Activated T-cell treated with anti-CD3 and anti-CD28 coated beads for 24 hours (primary cell): Measurements from ENCODE around the gene SMC4.

Experiments used
- DNase-seq: peaks from one replicate; pipeline ENCODE4 v3.0.0-alpha.2; 2020; ENCODE audit warnings: low read depth

SMC4 gene

DNA sequence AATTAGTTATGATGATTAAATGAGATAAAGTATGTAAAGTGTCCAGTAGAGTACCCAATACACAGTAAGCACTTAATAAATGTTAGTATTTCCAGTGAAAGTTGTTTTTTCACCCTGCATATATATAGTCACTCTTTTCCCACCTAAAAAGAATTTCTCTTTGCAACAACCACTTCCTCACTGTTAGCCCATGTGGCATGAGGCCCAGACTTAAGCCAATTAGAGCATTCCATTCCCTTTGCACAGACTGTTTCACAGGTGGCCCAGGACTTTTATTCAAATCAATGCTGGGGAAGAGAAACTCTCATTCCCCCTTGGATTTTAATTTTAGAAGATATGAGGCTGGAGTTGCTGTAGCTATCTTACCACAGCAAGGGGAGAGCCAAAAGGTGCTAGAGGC is 4.2 kb upstream of the SMC4 start:
- DNase-seq, result no peak

GRCh38 chr3:160398820-160399124 is 678 bp upstream of the SMC4 start:
- DNase-seq, result no peak

GRCh38 chr3:160400030-160400701 is 716 bp downstream of the SMC4 start:
- DNase-seq, result peak; percentile 23

GRCh38 chr3:160400702-160401150 is 1.3 kb downstream of the SMC4 start:
- DNase-seq, result peak; percentile 4

DNA sequence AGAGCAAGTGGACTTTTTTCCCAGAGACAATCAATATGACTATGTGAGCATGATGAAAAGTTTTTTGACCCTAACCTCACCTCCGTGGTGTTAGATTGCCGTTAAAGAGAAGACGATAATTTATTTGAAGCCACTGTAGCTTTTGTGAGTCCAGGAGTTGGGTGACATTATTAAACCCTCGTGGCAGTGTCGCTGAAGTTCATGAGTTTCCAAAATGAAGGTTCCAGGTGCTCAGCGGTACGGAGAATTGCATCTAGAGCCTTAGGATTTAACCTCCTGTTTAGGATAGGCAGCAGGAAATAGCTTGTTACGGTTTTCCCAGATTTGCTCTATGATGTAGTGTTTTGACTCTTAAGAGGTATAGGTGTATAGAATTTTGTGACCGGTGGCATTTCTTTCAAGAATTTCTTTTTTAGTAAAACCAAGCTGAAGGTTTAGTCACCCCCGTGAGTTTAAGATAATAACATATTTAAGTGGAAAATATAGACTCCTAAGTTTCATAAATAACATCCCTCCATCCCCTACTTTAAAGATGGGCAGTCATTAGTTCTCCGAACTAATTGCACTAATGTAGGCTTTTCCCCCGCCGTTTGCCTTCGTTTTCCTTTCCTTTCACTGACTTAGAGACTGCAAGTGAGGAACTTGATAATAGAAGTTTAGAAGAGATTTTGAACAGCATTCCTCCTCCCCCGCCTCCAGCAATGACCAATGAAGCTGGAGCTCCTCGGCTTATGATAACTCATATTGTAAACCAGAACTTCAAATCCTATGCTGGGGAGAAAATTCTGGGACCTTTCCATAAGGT is 2.0 kb downstream of the SMC4 start:
- no peak for DNase-seq

- no peak for DNase-seq
Measured at GRCh38 chr3:160402221-160403027, 3.0 kb downstream of the SMC4 start.

DNA sequence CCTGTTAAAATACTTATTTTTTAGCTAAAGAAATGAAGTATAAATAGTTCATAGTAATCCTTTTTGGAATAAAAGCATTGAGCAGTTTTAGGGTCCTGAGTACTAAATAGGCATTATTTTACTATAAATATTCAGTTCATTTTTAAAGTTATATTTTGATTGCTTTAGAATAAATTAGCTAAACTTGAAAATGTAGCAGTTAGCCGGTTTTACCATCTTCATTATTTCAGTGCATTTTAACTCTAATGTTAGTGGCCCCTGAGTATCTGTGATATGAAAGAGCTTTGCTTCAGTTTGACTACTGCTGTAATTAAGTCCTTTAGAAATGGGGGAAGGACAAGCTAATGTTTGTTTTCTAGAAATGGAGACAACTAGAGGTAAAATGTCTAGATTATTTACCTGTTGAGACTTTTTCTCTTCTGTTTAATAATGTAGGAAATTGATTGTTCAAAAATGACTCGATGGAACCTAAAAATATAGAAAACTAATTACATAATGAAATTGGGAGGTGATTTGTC is 3.6 kb downstream of the SMC4 start:
- DNase-seq, result no peak

- DNase-seq, result no peak
Measured at GRCh38 chr3:160403796-160404470, 4.5 kb downstream of the SMC4 start.

GRCh38 chr3:160409812-160410610 is 10.6 kb downstream of the SMC4 start:
- no peak for DNase-seq

DNA sequence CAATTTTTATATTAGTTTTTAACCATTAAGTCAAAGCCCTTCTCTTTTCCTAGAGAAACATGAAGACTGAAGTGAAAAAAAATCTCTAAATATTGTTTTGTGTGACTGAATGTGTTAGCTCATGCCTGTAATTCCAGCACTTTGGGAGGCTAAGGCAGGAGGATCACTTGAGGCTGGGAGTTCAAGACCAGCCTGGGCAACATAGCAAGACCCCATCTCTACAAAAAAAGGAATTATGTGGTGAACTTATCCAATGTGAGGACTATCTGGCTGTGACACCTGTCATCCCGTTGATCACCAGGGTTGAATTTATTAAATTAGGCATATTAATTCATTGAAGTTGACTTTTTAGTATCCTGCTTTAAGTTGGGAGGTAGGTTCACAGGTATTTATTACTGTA is 13.0 kb downstream of the SMC4 start:
- DNase-seq, result no peak

DNA sequence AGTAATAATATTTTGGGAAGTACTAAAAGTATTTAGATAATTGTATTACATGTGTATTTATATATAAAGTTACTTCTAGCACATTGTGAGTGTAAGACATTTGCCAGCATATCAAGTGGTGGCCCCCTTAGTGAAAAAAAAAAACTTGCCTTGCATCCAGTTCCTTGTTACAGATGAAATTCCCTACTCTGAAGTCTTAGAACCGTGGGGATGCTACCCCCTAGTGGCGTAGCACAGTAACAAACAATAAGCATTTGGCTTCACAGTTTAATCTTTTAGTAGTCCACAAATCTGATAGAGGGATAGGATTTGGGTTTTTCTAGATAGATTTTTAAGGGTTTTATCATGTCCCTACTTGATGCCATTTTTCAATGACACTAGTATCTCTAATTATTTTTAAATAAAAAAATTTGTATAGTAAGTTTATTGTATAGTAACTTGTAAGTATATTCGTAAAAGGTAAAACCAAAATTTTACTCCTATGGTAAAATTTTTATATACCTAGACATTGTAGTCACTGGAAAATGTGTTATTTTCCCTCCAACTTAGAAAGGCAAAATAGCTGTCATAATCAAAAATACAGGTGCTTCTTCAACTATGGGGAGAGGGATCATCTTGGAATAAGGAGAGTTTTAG is 14.3 kb downstream of the SMC4 start:
- peak; percentile 58 for DNase-seq

DNA sequence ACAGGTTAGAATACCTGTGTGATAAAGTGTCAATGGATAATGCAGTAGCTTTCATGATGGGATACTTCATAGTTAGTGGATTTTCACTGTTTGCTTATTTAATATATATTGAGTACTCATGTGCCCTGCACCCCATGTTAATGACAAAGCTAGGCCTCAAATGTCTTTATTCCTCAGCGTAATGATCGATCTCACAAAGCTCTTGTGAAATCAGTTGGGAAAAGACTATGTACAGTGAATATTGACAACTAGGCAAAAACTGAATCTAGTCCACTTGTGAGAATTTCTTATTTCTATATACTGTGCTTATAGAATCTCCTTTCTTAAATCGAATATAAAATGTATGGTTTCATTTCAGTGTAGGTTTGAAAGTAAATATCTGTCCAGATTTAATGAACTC is 17.9 kb downstream of the SMC4 start:
- DNase-seq, result no peak

DNA sequence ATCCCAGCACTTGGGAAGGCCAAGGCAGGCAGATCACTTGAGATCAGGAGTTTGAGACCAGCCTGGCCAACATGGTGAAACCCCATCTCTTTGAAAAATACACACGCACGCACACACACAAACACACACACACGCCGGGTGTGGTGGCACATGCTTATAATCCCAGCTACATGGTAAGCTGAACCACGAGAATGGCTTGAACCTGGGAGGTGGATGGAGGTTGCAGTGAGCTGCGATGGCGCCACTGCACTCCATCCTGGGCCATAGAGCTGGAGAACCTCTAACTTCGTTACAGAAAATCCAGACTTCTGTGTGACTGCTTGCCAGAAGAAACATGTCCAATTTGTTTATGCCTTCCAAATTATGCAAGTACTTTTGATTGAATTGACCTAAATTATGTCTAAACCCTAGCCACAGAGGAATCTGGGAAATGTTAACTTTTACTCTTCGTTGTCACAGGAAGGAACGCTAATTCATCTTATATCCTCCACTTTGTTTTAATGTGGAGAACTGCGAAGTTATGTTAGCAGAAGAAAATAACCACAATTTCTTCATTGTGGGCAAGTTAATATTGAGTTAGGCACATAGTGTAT is 28.5 kb downstream of the SMC4 start:
- DNase-seq, result no peak

DNA sequence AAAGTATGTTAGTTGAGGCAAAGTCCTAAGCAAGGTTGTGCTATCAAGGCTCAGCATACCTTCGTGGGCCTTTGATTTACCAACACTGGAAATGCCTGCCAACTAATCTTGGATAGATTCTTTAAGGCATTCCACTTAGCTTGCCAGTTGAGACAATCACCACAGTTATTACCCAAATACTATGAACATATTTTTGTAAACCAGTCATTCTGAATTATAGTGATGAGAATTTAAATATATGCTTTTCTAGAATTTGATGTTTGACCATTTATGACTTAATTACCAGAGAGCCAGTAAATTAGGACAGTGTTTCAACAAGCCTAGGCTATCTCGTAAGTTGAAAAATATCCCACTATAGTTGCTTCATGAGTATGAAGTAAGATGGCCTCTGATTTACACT is 34.6 kb downstream of the SMC4 start:
- no peak for DNase-seq

- DNase-seq, result no peak
Measured at GRCh38 chr3:160435095-160435494, 35.6 kb downstream of the SMC4 start.

DNA sequence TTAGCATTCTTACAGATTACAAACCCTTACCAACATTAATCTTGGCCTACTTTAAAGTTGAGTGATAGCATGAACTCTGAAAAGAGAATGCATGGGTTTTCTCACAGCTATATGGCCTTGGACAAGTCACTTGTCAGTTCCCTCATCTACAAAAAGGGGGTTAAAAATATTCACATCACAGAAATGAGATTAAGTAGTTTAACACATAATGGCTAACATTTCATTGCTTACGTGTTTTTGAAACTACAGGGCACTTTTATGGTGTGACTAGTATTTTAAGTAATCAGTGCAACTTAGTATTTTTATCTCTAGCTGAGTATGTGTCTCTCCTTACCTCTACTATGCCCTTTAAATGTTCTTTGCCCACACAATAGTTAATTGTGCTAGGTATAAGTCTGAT is 36.3 kb downstream of the SMC4 start:
- no peak for DNase-seq

- no peak for DNase-seq
Measured at GRCh38 chr3:160437083-160437455, 37.6 kb downstream of the SMC4 start.

DNA sequence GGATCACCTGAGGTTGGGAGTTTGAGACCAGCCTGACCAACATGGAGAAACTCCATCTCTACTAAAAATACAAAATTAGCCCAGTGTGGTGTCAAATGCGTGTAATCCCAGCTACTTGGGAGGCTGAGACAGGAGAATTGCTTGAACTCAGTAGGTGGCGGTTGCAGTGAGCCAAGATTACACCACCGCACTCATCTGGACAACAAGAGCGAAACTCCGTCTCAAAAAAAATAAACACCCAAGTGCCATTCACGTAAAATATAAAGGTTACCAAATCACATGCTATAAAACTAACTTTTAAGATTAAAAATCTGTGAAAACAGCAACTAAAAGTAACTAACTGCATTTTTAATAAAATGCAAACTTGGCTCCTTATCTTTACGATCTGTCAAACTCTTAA is 41.2 kb downstream of the SMC4 start:
- DNase-seq, result no peak

DNA sequence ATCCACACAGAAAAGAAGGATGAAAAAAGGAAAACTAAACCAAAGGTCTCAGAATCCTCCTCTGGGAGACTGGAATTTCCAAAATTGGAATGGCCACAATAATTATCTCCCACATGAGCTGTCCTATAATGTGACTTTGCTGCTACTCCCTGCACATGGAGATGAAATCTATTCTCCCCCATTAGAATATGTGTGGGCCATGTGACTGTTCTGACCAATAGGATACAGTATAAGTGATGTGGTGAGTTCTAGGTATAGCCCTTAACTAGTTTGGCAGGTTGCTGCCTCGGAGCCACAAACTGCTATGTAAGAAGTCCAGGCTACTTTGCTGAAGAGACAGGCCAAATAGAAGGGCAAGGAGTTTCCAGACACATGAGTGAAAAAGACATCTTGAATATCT is 45.0 kb downstream of the SMC4 start:
- DNase-seq, result no peak

- no peak for DNase-seq
Measured at GRCh38 chr3:160445854-160446253, 46.4 kb downstream of the SMC4 start.
